K562 (cell line): ENCODE results near the gene RNF4. TPM values are rescaled to one million over a fixed set of nuclear protein-coding genes. Genes with fewer than 3 reads are reported as not detected.

Experiments
- ATAC-seq: fragments of 200-7000 bp; cut with Tn5 transposase; 3 replicates; pipeline ENCODE4 v1.9.1; 2020; ENCODE audit warnings: moderate library complexity
- Bru-seq: library from RNA; stranded (reverse); fragments of 400-500 nt; gene quantifications from one replicate; lab custom pipeline; 2021; lab: Mats Ljungman, UMichigan
- BruChase-seq, 2 experiments: library from RNA; stranded (reverse); fragments of 400-500 nt; gene quantifications; one replicate each; lab custom pipeline; 2021; lab: Mats Ljungman, UMichigan
- BruUV-seq: library from RNA; stranded (reverse); fragments of 400-500 nt; replicated peaks from 2 replicates; lab custom pipeline; 2021; lab: Mats Ljungman, UMichigan
- CTCF ChIA-PET: fragments of 300-600 bp; formaldehyde crosslinking; extraction: SDS; loops from one replicate; lab custom pipeline; 2021; ENCODE audit warnings: low intra/inter-chr PET ratio; lab: Yijun Ruan, JAX
- POLR2A ChIA-PET: fragments of 300-600, 350-650 bp; sonication (Branson Sonifier 250); formaldehyde crosslinking; extraction: SDS; loops from one replicate; lab custom pipeline; 2021; ENCODE audit warnings: antibody characterized with exemption, inconsistent platforms; lab: Yijun Ruan, JAX
- DNase-seq, 4 experiments: peaks; one replicate each; pipeline versions ENCODE4 v3.0.0 to v3.0.0-alpha.2; 2011 to 2018; ENCODE audit warnings: low spot score in 3 of 4, mixed read lengths in 3 of 4; ENCODE audit errors: extremely low read depth in 1 of 4
- FAIRE-seq: peaks from 2 replicates; lab custom pipeline; 2011; peaks lifted over from hg19 to GRCh38; lab: Jason Lieb, UNC
- H2AFZ ChIP-seq: 2 replicates; pipeline ENCODE4 v1.6.0; 2011; ENCODE audit warnings: low read depth, low read length, control low read depth, inconsistent platforms
- H3K27ac ChIP-seq: fragments of 200-600 bp; 3 replicates; pipeline ENCODE4 v1.8.0; 2011; ENCODE audit warnings: low read depth, mild to moderate bottlenecking, control low read depth, inconsistent platforms, low read length, moderate library complexity, mixed read lengths; ENCODE audit errors: extremely low read depth
- H3K27me3 ChIP-seq, 2 experiments: fragments of 300-600 bp in 1 of 2; 2 replicates in 1 of 2; 3 replicates in 1 of 2; pipeline versions ENCODE4 v1.6.0 to v1.8.0; 2011; ENCODE audit warnings: inconsistent platforms in 2 of 2, low read length in 2 of 2, mild to moderate bottlenecking in 1 of 2, mixed read lengths in 1 of 2, moderate library complexity in 1 of 2; ENCODE audit not compliant: control insufficient read depth in 2 of 2, insufficient read depth in 2 of 2
- H3K36me3 ChIP-seq: fragments of 300-600 bp; 3 replicates; pipeline ENCODE4 v1.8.0; 2011; ENCODE audit warnings: mild to moderate bottlenecking, low read length, inconsistent platforms; ENCODE audit not compliant: control insufficient read depth, insufficient read depth
- H3K4me1 ChIP-seq, 2 experiments: fragments of 200-600 bp in 1 of 2; replicated peaks in 1 of 2; 2 replicates in 1 of 2; 3 replicates in 1 of 2; pipeline versions ENCODE4 v1.5.1 to v1.8.0; 2011; ENCODE audit warnings: inconsistent platforms in 2 of 2, low read length in 2 of 2, mild to moderate bottlenecking in 1 of 2, mixed read lengths in 1 of 2, moderate library complexity in 1 of 2; ENCODE audit not compliant: control insufficient read depth in 2 of 2, insufficient read depth in 2 of 2
- H3K4me2 ChIP-seq: 2 replicates; pipeline ENCODE4 v1.6.1; 2011; ENCODE audit warnings: low read length, control low read depth, inconsistent platforms, mixed read lengths; ENCODE audit not compliant: insufficient read depth
- H3K4me3 ChIP-seq: fragments of 200-600 bp; sonication (generic), shearing (Covaris generic); 2 replicates; pipeline ENCODE4 v1.5.1; 2016; ENCODE audit warnings: control low read depth, inconsistent platforms
- H3K79me2 ChIP-seq: fragments of 200-600 bp; 3 replicates; pipeline ENCODE4 v1.8.0; 2011; ENCODE audit warnings: low read length, inconsistent platforms; ENCODE audit not compliant: control insufficient read depth, insufficient read depth
- H3K9ac ChIP-seq, 2 experiments: 2 replicates each; pipeline versions ENCODE4 v1.6.0 to v1.6.1; 2011; ENCODE audit warnings: low read depth in 2 of 2, low read length in 2 of 2, control low read depth in 1 of 2, inconsistent platforms in 1 of 2, mild to moderate bottlenecking in 1 of 2, mixed read lengths in 1 of 2; ENCODE audit not compliant: insufficient read depth in 1 of 2
- H3K9me1 ChIP-seq: one replicate; pipeline ENCODE4 v1.6.0; 2011; ENCODE audit warnings: inconsistent platforms, mild to moderate bottlenecking, low read length, moderate library complexity; ENCODE audit not compliant: control insufficient read depth, insufficient read depth
- H3K9me3 ChIP-seq: replicated peaks from 2 replicates; pipeline ENCODE4 v1.5.1; 2011; ENCODE audit warnings: low read depth, low read length, inconsistent platforms; ENCODE audit not compliant: control insufficient read depth, insufficient read depth
- H4K20me1 ChIP-seq: replicated peaks from 2 replicates; pipeline ENCODE4 v1.6.1; 2011; ENCODE audit warnings: low read length, inconsistent platforms, mixed read lengths; ENCODE audit not compliant: control insufficient read depth, insufficient read depth
- CTCF ChIP-seq, 3 experiments: IDR thresholded peaks in 2 of 3; conservative IDR thresholded peaks in 1 of 3; 2 replicates each; pipeline ENCODE4 v1.5.1; 2011 to 2012; ENCODE audit warnings: low read length in 3 of 3, mild to moderate bottlenecking in 3 of 3, control low read depth in 2 of 3, improper control_type of control experiment in 1 of 3, inconsistent platforms in 1 of 3, low read depth in 1 of 3, mixed read lengths in 1 of 3, moderate library complexity in 1 of 3; ENCODE audit not compliant: insufficient read depth in 2 of 3
- DIDO1 ChIP-seq: fragments of 450-650 bp; IDR thresholded peaks from 2 replicates; pipeline ENCODE4 v1.6.1; 2016; ENCODE audit warnings: low read depth, missing biosample characterization, missing genetic modification characterization
- ELF1 ChIP-seq: fragments of 200-800 bp; sonication (Bioruptor generic); IDR thresholded peaks from 2 replicates; pipeline ENCODE4 v1.6.1; 2016; ENCODE audit warnings: missing genetic modification characterization, missing compliant biosample characterization
- ELK1 ChIP-seq: sonication (generic); formaldehyde crosslinking; IDR thresholded peaks from 2 replicates; pipeline ENCODE4 v1.8.1; 2022; ENCODE audit warnings: missing genetic modification reagents
- HNRNPLL ChIP-seq: fragments of 200-400 bp; formaldehyde crosslinking; IDR thresholded peaks from 2 replicates; pipeline ENCODE4 v1.6.1; 2017; ENCODE audit warnings: low read length, low read depth, mild to moderate bottlenecking; ENCODE audit not compliant: poor library complexity, severe bottlenecking
- MBD2 ChIP-seq: sonication (generic); IDR thresholded peaks from 2 replicates; pipeline ENCODE4 v1.6.1; 2016; ENCODE audit warnings: low read depth, borderline replicate concordance
- NELFE ChIP-seq: IDR thresholded peaks from 2 replicates; pipeline ENCODE4 v1.6.1; 2011; ENCODE audit warnings: mild to moderate bottlenecking; ENCODE audit not compliant: insufficient read depth, insufficient read length
- RBM22 ChIP-seq: fragments of 200-400 bp; formaldehyde crosslinking; IDR thresholded peaks from 2 replicates; pipeline ENCODE4 v1.6.1; 2018; ENCODE audit warnings: low read length, low read depth; ENCODE audit not compliant: poor library complexity, severe bottlenecking
- STAT6 ChIP-seq: sonication (generic); formaldehyde crosslinking; IDR thresholded peaks from 2 replicates; pipeline ENCODE4 v1.8.1; 2023; ENCODE audit warnings: mild to moderate bottlenecking, missing genetic modification reagents
- WGBS: fragments of 100-300 bp; shearing (Covaris generic); methylation state at CpG from one replicate; pipeline ENCODE4 v1.1.6; 2016; ENCODE audit warnings: low coverage, mixed read lengths; ENCODE audit not compliant: insufficient coverage; ENCODE audit errors: missing lambda C conversion rate; 5-methylcytosine and 5-hydroxymethylcytosine counted together
- in situ Hi-C: fragments of 300-500 bp; cut with MboI; formaldehyde crosslinking; loops from 4 replicates; pipeline ENCODE4 v1.15.0; 2018; ENCODE audit warnings: inconsistent platforms, mixed read lengths
- intact Hi-C: fragments of 100-400 bp; cut with micrococcal nuclease; formaldehyde crosslinking; loops from 2 replicates; pipeline ENCODE4 v1.14.2; 2022
- long read RNA-seq, 3 experiments: library from polyadenylated mRNA in 2 of 3; library from RNA in 1 of 3; unstranded in 2 of 3; stranded (forward) in 1 of 3; transcript quantifications; one replicate each; pipeline ENCODE4 v2.0.0, GENCODE V29; 2019 to 2022
- polyA minus RNA-seq, 3 experiments: library from RNA; depleted of rRNA, polyadenylated mRNA; stranded (reverse); fragments of >200 nt; gene quantifications; 2 replicates each; pipeline ENCODE4 v1.2.3, GENCODE V29; 2011
- polyA plus RNA-seq, 8 experiments: library from polyadenylated mRNA; depleted of rRNA in 4 of 8; stranded (reverse) in 5 of 8; unstranded in 3 of 8; fragments of >200 nt; fragmentation: Nextera tagmentation in 2 of 8; fragmentation: Illumina TruSeq in 1 of 8; extraction: Ambion mirVana in 2 of 8; extraction: Trizol in 1 of 8; gene quantifications; 2 replicates each; pipeline versions ENCODE4 v1.2.1 to v1.2.3, GENCODE V29; 2011 to 2014; ENCODE audit warnings: inconsistent platforms in 1 of 8, missing spikeins in 1 of 8
- total RNA-seq, 7 experiments: library from RNA; depleted of rRNA in 6 of 7; stranded (reverse); fragments of >200 nt in 6 of 7; fragmentation: Illumina TruSeq in 2 of 7; extraction: Trizol in 2 of 7; gene quantifications; 2 replicates each; pipeline versions ENCODE4 v1.2.1 to v1.2.3, GENCODE V29; 2011 to 2021; ENCODE audit warnings: low replicate concordance in 1 of 7

The RNF4 gene
- 223 and 256 TPM in 2 replicates for total RNA-seq (2011; cell fraction: chromatin; rRNA removed; ENCODE audit: low replicate concordance)
- total RNA-seq (2011; cell fraction: nucleolus; rRNA removed) = 134 and 146 TPM in 2 replicates
- total RNA-seq (2011; cell fraction: nucleoplasm; rRNA removed) = 170 and 171 TPM in 2 replicates
- total RNA-seq (2014; rRNA removed) = 32.1 and 35.5 TPM in 2 replicates
- 38.0 and 40.9 TPM in 2 replicates for total RNA-seq (2014; rRNA removed; fragmentation: Illumina TruSeq; extraction: Trizol)
- total RNA-seq (2015; rRNA removed; fragmentation: Illumina TruSeq; extraction: Trizol) = 46.0 and 47.1 TPM in 2 replicates
- 43.5 and 49.1 TPM in 2 replicates for total RNA-seq (2021)
- 51.5 and 54.7 TPM in 2 replicates for polyA plus RNA-seq (2011; rRNA removed)
- polyA plus RNA-seq (2011; cell fraction: cytosol; rRNA removed) = 44.6 and 45.9 TPM in 2 replicates
- 74.6 and 75.8 TPM in 2 replicates for polyA plus RNA-seq (2011; cell fraction: nucleus; rRNA removed)
- 34.3 and 38.0 TPM in 2 replicates for polyA plus RNA-seq (2012)
- 40.4 and 44.8 TPM in 2 replicates for polyA plus RNA-seq (2014; fragmentation: Illumina TruSeq; extraction: Trizol)
- 10 to 100 TPM; 19.2 to 59.3 TPM for polyA plus RNA-seq (2014; fragmentation: Nextera tagmentation; extraction: Ambion mirVana)
- polyA plus RNA-seq (2014; rRNA removed) = 32.6 and 35.2 TPM in 2 replicates
- 56.5 and 61.8 TPM in 2 replicates for polyA minus RNA-seq (2011; rRNA and poly(A)+ RNA removed)
- 35.3 and 43.3 TPM in 2 replicates for polyA minus RNA-seq (2011; cell fraction: cytosol; rRNA and poly(A)+ RNA removed)
- polyA minus RNA-seq (2011; cell fraction: nucleus; rRNA and poly(A)+ RNA removed) = 68.3 and 94.6 TPM in 2 replicates
- percentile 92 among the genes with signal in this experiment for Bru-seq, nascent RNA
- BruChase-seq, experiment 1, labeled RNA remaining after a 2-hour chase = percentile 95 among the genes with signal in this experiment
- percentile 94 among the genes with signal in this experiment for BruChase-seq, experiment 2, labeled RNA remaining after a 6-hour chase
- long read RNA-seq, experiment 1, partial matches to known transcripts = 7 of 90 reads
- long read RNA-seq, experiment 1, other reads (novel, unspliced or antisense) = 83 of 90 reads
- long read RNA-seq, experiment 2, partial matches to known transcripts = 11 of 32 reads
- long read RNA-seq, experiment 2, other reads (novel, unspliced or antisense) = 21 of 32 reads
- long read RNA-seq, experiment 3, partial matches to known transcripts = 6 of 40 reads
- long read RNA-seq, experiment 3, other reads (novel, unspliced or antisense) = 34 of 40 reads

GRCh38 chr4:2468456-2469191, at the start of gene RNF4:
TSS of gene RNF4 (plus strand) at chr4:2469106. CDS start at chr4:2490494, 21,388 bp downstream.
- FAIRE-seq = peak; percentile 81
- intact Hi-C loops = no loop called here
- BruUV-seq = TSS peak; percentile 52
- TF ChIP-seq STAT6 (no peak), HNRNPLL (peak; percentile 71), CTCF (IDR thresholded peaks at IDR 0.05 in 2 of 3, conservative IDR thresholded peaks at IDR 0.05 in 1 of 3; ENCODE audit: insufficient read depth in 2 of 3, low read depth in 1 of 3, low read length in 3 of 3) (no peak), NELFE (no peak), MBD2 (peak; percentile 62; the same call in 1 of the 2 replicates), RBM22 (no peak), ELK1 (CRISPR knock-in tag) (no peak), DIDO1 (tag) (no peak), ELF1 (tag) (peak; percentile 98)

More at GRCh38 chr4:2468456-2469191, at the start of gene RNF4:
- Histone ChIP-seq H3K4me3 (peak within 1 kb of the TSS; percentile 78), H3K36me3 (peaks cover 39% of the 10 kb centered on the region), H3K79me2 (peaks cover 60% of the 10 kb centered on the region), H3K27me3 (no peaks in the 10 kb centered on the region), H3K9ac (peak within 1 kb of the TSS; percentile 90 to 99), H3K9me1 (no peaks in the 10 kb centered on the region), H3K4me1 (peaks cover 21 to 44% of the 10 kb centered on the region in 2 experiments; a peak in 4 of 5 replicates), H3K9me3 (no peaks in the 10 kb centered on the region), H3K27ac (peak within 1 kb of the TSS; percentile 81), H2AFZ (peak within 1 kb of the TSS; percentile 74), H3K4me2 (peak within 1 kb of the TSS; percentile 93), H4K20me1 (peaks cover 14% of the 10 kb centered on the region)
- CTCF ChIA-PET = interaction anchor here (1.1 kb wide), 1 partner anchor 249 kb away, joined by 3 read pairs; no protein-coding TSS in a partner anchor
- peak; percentile 87 for ATAC-seq
- POLR2A ChIA-PET = interaction anchor here (0.6 to 3.1 kb wide), 19 partner anchors 9 to 1525 kb away, joined by 3 to 26 read pairs (median 4); partner anchors contain the start of gene FAM193A
- WGBS = under 1% methylated on average over 64 of the region's 74 CpGs
- in situ Hi-C loops = no loop called here
- peak; percentile 94 to 99 (median 96) for DNase-seq
